Retinal pigment epithelial cell (primary cell): ENCODE data around the gene CADPS2.

Experiments used
- DNase-seq: peaks from one replicate; pipeline ENCODE4 v3.0.0-alpha.2; 2010; ENCODE audit warnings: low read depth
- H3K4me3 ChIP-seq: 2 replicates; pipeline ENCODE4 v1.5.1; 2011; ENCODE audit warnings: mild to moderate bottlenecking, low read length, control low read depth, moderate library complexity
- CTCF ChIP-seq: conservative IDR thresholded peaks from 2 replicates; pipeline ENCODE4 v1.5.1; 2011; ENCODE audit warnings: low read depth, low read length, control low read depth, inconsistent platforms

The CADPS2 gene

GRCh38 chr7:122884186-122884585 is 2.1 kb downstream of the CADPS2 start:
- no peak for DNase-seq
- no peak overlapping the region for H3K4me3 ChIP-seq
- no peak for TF ChIP-seq CTCF

- TF ChIP-seq CTCF = no peak
- no peak for DNase-seq
- H3K4me3 ChIP-seq = no peak overlapping the region
Measured at GRCh38 chr7:122883049-122883680, 3.1 kb downstream of the CADPS2 start.

GRCh38 chr7:122881324-122881723 is 4.9 kb downstream of the CADPS2 start:
- TF ChIP-seq CTCF = no peak
- H3K4me3 ChIP-seq = no peak overlapping the region
- no peak for DNase-seq

- H3K4me3 ChIP-seq = no peak overlapping the region
- DNase-seq = no peak
- no peak for TF ChIP-seq CTCF
Measured at GRCh38 chr7:122869260-122869659, 17.0 kb downstream of the CADPS2 start.

GRCh38 chr7:122867471-122867980 is 18.7 kb downstream of the CADPS2 start:
- no peak overlapping the region for H3K4me3 ChIP-seq
- no peak for DNase-seq
- no peak for TF ChIP-seq CTCF

- no peak overlapping the region for H3K4me3 ChIP-seq
Measured at GRCh38 chr7:122864838-122865237, 21.4 kb downstream of the CADPS2 start.

More at GRCh38 chr7:122864838-122865237, 21.4 kb downstream of the CADPS2 start:
- no peak for DNase-seq
- no peak for TF ChIP-seq CTCF
